Measurements from ENCODE around the gene CACUL1.

CACUL1 gene

DNA sequence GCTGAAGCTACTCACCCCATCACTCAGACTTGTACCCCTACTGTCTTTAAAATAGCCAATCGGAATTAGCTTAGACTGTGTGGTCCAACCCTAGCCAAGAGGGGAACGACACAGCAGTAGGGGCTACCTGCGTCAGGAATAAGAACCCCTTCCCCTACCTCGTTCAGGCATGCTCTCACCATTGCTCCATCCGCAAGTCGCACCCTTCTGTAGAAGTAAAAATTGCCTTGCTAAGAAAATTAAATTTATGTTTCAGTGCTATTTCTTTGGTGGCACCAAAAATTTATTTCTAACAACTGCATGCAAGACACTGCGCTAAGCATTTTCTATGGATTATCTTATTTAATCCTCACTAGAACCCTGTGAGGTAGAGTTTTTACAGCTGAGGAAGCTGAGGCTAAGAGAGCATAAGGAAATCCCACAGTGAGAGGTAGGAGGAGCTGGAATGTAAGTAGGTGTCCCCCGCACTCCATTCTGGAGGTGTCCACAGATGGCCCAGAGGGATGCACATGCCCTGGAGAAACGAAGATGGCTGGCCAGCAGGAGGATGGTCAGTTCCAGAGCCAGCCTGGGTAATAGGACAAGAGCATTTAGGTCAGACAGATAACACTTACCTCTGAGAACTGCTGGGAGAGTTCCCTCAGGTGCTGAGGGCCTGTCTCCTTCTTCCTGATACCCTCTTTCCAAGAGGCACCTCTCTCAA lies 15.3 kb upstream of the CACUL1 start:
- H3K27me3 ChIP-seq (replicated peaks; ENCODE audit: control insufficient read depth, insufficient read depth, low read length, poor library complexity, severe bottlenecking) = no peaks in the 10 kb centered on the region
- no peaks in the 10 kb centered on the region for H3K4me1 ChIP-seq (ENCODE audit: control insufficient read depth, insufficient read depth, low read length, poor library complexity, severe bottlenecking)
- H3K36me3 ChIP-seq (ENCODE audit: control insufficient read depth, insufficient read depth, low read length) = no peaks in the 10 kb centered on the region
- H3K27ac ChIP-seq (ENCODE audit: insufficient read depth, low read length, poor library complexity, severe bottlenecking) = no peak overlapping the region
- DNase-seq = no peak
- no peak overlapping the region for H3K4me3 ChIP-seq (ENCODE audit: insufficient read depth, low read depth, low read length, poor library complexity, severe bottlenecking)
- H3K9me3 ChIP-seq (ENCODE audit: control insufficient read depth, low read length) = no peaks in the 10 kb centered on the region

DNA sequence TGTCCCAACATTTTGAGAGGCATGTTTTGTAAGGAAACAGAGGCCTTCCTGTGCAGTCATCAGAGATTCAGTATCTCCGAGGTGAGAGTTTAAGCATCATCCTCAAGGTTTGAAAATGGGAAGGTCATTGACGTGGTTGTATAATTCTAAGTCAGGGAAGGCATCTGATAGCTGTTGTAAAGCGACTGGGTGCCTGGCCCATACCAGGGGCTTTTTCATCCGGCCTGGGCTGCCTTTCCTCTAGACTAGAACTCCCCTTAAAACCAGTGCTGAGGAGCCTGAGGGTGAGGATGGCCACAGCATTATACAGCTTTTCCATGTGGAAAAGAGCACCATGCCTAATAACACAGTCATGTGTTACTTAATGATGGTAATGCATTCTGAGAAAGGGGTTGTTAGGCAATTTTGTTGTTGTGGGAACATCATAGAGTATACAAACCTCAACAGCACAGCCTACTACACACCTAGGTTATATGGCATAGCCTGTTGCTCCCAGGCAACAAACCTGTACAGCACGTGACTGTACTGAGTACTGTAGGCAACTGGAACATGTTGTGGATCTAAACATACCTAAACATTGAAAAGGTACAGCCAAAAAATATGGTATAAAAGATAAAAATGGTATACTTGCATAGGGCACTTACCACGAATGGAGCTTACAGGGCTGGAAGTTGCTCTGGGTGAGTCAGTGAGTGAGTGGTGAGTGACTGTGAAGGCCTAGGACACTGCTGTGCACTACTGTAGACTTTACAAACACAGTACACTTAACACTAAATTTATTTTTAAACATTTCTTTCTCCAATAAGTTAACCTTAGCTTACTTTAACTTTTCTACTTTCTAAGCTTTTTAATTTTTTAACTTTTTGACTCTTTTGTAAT lies 13.5 kb upstream of the CACUL1 start:
- Histone ChIP-seq H3K4me1 (ENCODE audit: control insufficient read depth, insufficient read depth, low read length, poor library complexity, severe bottlenecking) (no peaks in the 10 kb centered on the region), H3K36me3 (ENCODE audit: control insufficient read depth, insufficient read depth, low read length) (no peaks in the 10 kb centered on the region), H3K9me3 (ENCODE audit: control insufficient read depth, low read length) (no peaks in the 10 kb centered on the region), H3K27ac (ENCODE audit: insufficient read depth, low read length, poor library complexity, severe bottlenecking) (no peak overlapping the region), H3K27me3 (replicated peaks; ENCODE audit: control insufficient read depth, insufficient read depth, low read length, poor library complexity, severe bottlenecking) (no peaks in the 10 kb centered on the region), H3K4me3 (ENCODE audit: insufficient read depth, low read depth, low read length, poor library complexity, severe bottlenecking) (no peak overlapping the region)
- no peak for DNase-seq

GRCh38 chr10:118767297-118768040 lies 12.7 kb upstream of the CACUL1 start:
- Histone ChIP-seq H3K9me3 (ENCODE audit: control insufficient read depth, low read length) (no peaks in the 10 kb centered on the region), H3K27me3 (replicated peaks; ENCODE audit: control insufficient read depth, insufficient read depth, low read length, poor library complexity, severe bottlenecking) (no peaks in the 10 kb centered on the region), H3K36me3 (ENCODE audit: control insufficient read depth, insufficient read depth, low read length) (no peaks in the 10 kb centered on the region), H3K4me3 (ENCODE audit: insufficient read depth, low read depth, low read length, poor library complexity, severe bottlenecking) (no peak overlapping the region), H3K4me1 (ENCODE audit: control insufficient read depth, insufficient read depth, low read length, poor library complexity, severe bottlenecking) (no peaks in the 10 kb centered on the region), H3K27ac (ENCODE audit: insufficient read depth, low read length, poor library complexity, severe bottlenecking) (no peak overlapping the region)
- no peak for DNase-seq

DNA sequence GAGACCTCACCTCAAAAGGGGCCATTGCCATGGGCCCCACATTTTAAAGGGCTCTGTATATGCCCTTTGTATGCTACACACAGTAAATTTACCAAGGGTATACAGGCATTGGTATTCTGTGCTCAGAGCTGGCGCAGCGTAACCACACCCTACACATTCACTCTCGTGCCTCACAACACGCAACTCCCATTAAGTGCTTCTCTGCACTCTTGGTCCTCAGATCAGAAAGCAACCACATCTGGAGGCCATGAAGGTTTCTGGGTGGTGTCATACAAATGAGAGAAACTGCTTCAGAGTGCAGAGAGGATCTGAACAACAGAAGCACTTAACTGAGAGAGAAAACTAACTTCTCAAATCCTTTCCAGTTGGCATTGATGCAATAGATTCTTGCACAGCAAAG lies 9.4 kb upstream of the CACUL1 start:
- H3K27me3 ChIP-seq (replicated peaks; ENCODE audit: control insufficient read depth, insufficient read depth, low read length, poor library complexity, severe bottlenecking) = no peaks in the 10 kb centered on the region
- no peak overlapping the region for H3K27ac ChIP-seq (ENCODE audit: insufficient read depth, low read length, poor library complexity, severe bottlenecking)
- no peak for DNase-seq
- no peak overlapping the region for H3K4me3 ChIP-seq (ENCODE audit: insufficient read depth, low read depth, low read length, poor library complexity, severe bottlenecking)
- H3K36me3 ChIP-seq (ENCODE audit: control insufficient read depth, insufficient read depth, low read length) = no peaks in the 10 kb centered on the region
- no peaks in the 10 kb centered on the region for H3K4me1 ChIP-seq (ENCODE audit: control insufficient read depth, insufficient read depth, low read length, poor library complexity, severe bottlenecking)
- H3K9me3 ChIP-seq (ENCODE audit: control insufficient read depth, low read length) = no peaks in the 10 kb centered on the region

DNA sequence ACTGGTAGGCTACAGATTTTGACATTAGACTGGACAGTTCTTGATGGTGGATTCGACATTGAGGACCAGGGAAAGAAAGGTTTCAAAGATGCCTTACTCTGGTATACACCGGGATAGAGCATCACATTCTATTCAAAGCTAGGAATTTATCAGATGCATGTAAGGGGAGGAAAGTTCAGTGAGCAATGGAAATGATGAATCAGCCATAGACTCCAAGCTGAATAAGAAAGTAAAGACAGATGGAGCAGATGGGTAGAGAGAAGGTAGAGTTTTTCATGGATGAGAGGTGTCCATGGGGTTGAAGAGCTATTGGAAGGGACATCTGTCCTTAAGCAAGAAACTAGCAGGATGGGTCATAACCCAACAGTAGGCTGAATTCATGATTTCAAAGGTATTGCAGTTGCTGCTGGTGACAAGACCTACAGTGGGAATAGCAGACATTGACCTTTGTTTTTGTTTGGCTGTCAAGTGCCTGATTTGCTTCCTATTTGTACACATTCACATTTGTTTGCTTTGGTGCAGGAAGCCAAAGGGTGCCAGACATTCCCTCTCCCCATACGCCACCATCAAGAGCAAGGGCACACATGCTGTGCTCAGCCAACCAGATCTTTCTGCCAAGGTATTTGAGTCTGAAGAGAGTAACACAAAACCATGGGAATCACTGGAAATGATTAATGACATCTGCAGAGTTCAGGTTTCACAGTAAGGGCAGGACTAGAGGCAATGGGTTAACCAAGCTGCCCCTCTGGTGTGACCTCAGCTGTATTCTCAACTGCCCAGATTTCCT lies 8.6 kb upstream of the CACUL1 start:
- H3K4me1 ChIP-seq (ENCODE audit: control insufficient read depth, insufficient read depth, low read length, poor library complexity, severe bottlenecking) = no peaks in the 10 kb centered on the region
- H3K4me3 ChIP-seq (ENCODE audit: insufficient read depth, low read depth, low read length, poor library complexity, severe bottlenecking) = no peak overlapping the region
- no peak for DNase-seq
- no peaks in the 10 kb centered on the region for H3K36me3 ChIP-seq (ENCODE audit: control insufficient read depth, insufficient read depth, low read length)
- no peak overlapping the region for H3K27ac ChIP-seq (ENCODE audit: insufficient read depth, low read length, poor library complexity, severe bottlenecking)
- H3K9me3 ChIP-seq (ENCODE audit: control insufficient read depth, low read length) = no peaks in the 10 kb centered on the region
- no peaks in the 10 kb centered on the region for H3K27me3 ChIP-seq (replicated peaks; ENCODE audit: control insufficient read depth, insufficient read depth, low read length, poor library complexity, severe bottlenecking)

GRCh38 chr10:118760265-118760664 lies 5.5 kb upstream of the CACUL1 start:
- no peak overlapping the region for H3K4me3 ChIP-seq (ENCODE audit: insufficient read depth, low read depth, low read length, poor library complexity, severe bottlenecking)
- H3K9me3 ChIP-seq (ENCODE audit: control insufficient read depth, low read length) = no peaks in the 10 kb centered on the region
- peaks cover 4% of the 10 kb centered on the region for H3K4me1 ChIP-seq (ENCODE audit: control insufficient read depth, insufficient read depth, low read length, poor library complexity, severe bottlenecking)
- H3K27ac ChIP-seq (ENCODE audit: insufficient read depth, low read length, poor library complexity, severe bottlenecking) = no peak overlapping the region
- no peak for DNase-seq
- no peaks in the 10 kb centered on the region for H3K27me3 ChIP-seq (replicated peaks; ENCODE audit: control insufficient read depth, insufficient read depth, low read length, poor library complexity, severe bottlenecking)
- no peaks in the 10 kb centered on the region for H3K36me3 ChIP-seq (ENCODE audit: control insufficient read depth, insufficient read depth, low read length)

DNA sequence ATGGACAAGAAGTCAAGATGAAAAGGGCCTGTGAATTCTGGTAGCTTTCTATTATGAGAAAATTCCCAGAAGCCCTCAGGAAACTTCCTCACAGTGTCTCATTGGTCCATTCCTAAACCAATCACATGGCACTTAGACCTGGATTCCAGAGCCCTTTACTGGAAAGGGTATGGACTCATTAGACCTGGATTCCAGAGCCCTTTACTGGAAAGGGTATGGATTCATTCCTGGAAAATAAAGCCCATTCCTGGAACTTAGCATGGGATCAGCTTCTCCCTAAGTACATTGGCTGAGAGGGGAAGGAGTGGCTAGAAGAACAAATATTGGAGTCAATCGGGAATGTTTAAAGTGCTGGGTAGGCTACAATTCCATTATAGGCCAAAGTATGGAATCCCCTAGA lies 3.7 kb upstream of the CACUL1 start:
- Histone ChIP-seq H3K4me3 (ENCODE audit: insufficient read depth, low read depth, low read length, poor library complexity, severe bottlenecking) (no peak overlapping the region), H3K27me3 (replicated peaks; ENCODE audit: control insufficient read depth, insufficient read depth, low read length, poor library complexity, severe bottlenecking) (no peaks in the 10 kb centered on the region), H3K36me3 (ENCODE audit: control insufficient read depth, insufficient read depth, low read length) (no peaks in the 10 kb centered on the region), H3K9me3 (ENCODE audit: control insufficient read depth, low read length) (no peaks in the 10 kb centered on the region), H3K27ac (ENCODE audit: insufficient read depth, low read length, poor library complexity, severe bottlenecking) (no peak overlapping the region), H3K4me1 (ENCODE audit: control insufficient read depth, insufficient read depth, low read length, poor library complexity, severe bottlenecking) (peaks cover 13% of the 10 kb centered on the region)
- no peak for DNase-seq

DNA sequence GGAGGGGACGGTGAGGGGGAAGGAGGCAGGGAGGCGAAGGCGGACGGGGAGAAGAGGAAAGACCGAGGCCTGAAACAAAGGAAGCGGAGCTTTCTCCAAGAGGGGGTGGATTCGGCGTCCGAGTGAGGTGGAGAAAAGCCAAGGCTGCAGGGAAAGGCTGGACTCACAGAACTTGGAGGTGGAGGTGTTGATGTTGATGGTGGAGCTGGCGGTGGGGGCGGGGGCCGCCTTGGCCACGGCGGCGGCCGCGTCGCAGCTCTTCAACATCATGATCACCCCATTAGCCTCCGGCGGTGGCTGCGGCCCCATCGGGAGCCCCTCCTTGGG lies 578 bp downstream of the CACUL1 start:
- H3K27me3 ChIP-seq (replicated peaks; ENCODE audit: control insufficient read depth, insufficient read depth, low read length, poor library complexity, severe bottlenecking) = no peaks in the 10 kb centered on the region
- no peaks in the 10 kb centered on the region for H3K9me3 ChIP-seq (ENCODE audit: control insufficient read depth, low read length)
- H3K36me3 ChIP-seq (ENCODE audit: control insufficient read depth, insufficient read depth, low read length) = no peaks in the 10 kb centered on the region
- H3K4me3 ChIP-seq (ENCODE audit: insufficient read depth, low read depth, low read length, poor library complexity, severe bottlenecking) = peak overlapping the region; percentile 99
- peak in 1 of 3 donors; percentile 5 for DNase-seq
- H3K4me1 ChIP-seq (ENCODE audit: control insufficient read depth, insufficient read depth, low read length, poor library complexity, severe bottlenecking) = peaks cover 19% of the 10 kb centered on the region
- H3K27ac ChIP-seq (ENCODE audit: insufficient read depth, low read length, poor library complexity, severe bottlenecking) = peak overlapping the region; percentile 86

DNA sequence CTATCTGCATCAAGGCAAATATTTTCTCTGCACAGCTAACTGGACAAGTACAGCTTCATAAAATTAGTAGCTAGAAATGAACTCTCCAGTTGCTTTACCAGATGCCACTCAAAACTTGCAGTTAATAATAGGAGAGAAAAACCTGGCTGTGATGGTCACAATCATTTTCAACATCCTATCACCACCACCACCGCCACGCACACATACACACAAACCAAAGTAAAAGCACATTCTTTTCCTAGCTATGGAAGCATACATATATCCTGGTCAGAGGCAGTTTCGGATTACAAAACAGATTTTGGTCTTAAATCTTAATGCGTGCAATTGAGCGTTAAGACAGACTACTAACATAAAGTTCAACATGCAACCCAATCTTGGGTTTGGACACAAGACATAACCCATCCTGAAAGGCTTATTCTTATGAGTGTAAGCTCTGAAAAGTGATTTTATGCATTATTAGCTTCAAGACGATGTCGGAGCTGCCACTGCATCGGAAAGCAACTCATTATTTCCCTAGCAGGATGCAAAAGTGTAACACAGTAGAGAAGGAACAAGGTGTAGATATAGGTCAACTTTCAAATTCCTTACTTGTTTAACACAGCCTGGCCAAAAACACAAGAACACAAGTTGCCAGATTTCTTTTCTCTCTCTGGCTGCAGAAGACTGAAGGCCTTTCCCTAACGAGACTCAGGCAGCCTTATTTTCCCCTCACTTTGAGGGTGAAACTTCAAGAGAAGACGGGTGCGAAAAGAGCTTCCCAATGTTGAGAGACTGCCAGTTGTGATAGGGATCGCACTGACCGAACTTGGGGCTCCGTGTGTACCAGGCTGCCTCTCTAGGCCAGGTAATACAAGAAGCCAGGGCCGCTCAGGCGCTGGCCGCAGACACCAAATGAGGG lies 1.2 kb downstream of the CACUL1 start:
- Histone ChIP-seq H3K27ac (ENCODE audit: insufficient read depth, low read length, poor library complexity, severe bottlenecking) (peak overlapping the region; percentile 86), H3K36me3 (ENCODE audit: control insufficient read depth, insufficient read depth, low read length) (no peaks in the 10 kb centered on the region), H3K27me3 (replicated peaks; ENCODE audit: control insufficient read depth, insufficient read depth, low read length, poor library complexity, severe bottlenecking) (no peaks in the 10 kb centered on the region), H3K4me1 (ENCODE audit: control insufficient read depth, insufficient read depth, low read length, poor library complexity, severe bottlenecking) (peaks cover 19% of the 10 kb centered on the region), H3K4me3 (ENCODE audit: insufficient read depth, low read depth, low read length, poor library complexity, severe bottlenecking) (peak overlapping the region; percentile 99), H3K9me3 (ENCODE audit: control insufficient read depth, low read length) (no peaks in the 10 kb centered on the region)
- peak in 1 of 3 donors; percentile 20 for DNase-seq

Data from effector memory CD4-positive, alpha-beta T cell (primary cell).